A549 (cell line): ENCODE results near the gene AGAP3. TPM values are rescaled to one million over a fixed set of nuclear protein-coding genes. Genes with fewer than 3 reads are reported as not detected.
A peak's percentile ranks its signal among the peaks of the same experiment; 100 is the strongest.

Experiments
- ATAC-seq, 2 experiments: fragments of 200-7000 bp in 1 of 2; fragments of >200 bp in 1 of 2; cut with Nextera tagmentation in 1 of 2; cut with Tn5 transposase in 1 of 2; 3 replicates each; pipeline versions ENCODE4 v1.8.0 to v1.9.1; 2018 to 2020; ENCODE audit warnings: mild to moderate bottlenecking in 1 of 2, moderate library complexity in 1 of 2
- CTCF ChIA-PET: fragments of 300-600 bp; sonication (Branson Sonifier 250); formaldehyde crosslinking; extraction: SDS; loops from one replicate; lab custom pipeline; 2021; ENCODE audit warnings: antibody characterized with exemption, inconsistent platforms; lab: Yijun Ruan, JAX
- POLR2A ChIA-PET: fragments of 350-600 bp; formaldehyde crosslinking; extraction: SDS; loops from one replicate; lab custom pipeline; 2021; ENCODE audit warnings: antibody characterized with exemption, inconsistent platforms; lab: Yijun Ruan, JAX
- DNase-seq, 2 experiments: peaks; one replicate each; pipeline versions ENCODE4 v3.0.0 to v3.0.0-alpha.2; 2011 to 2016; ENCODE audit warnings: low read depth in 1 of 2, low spot score in 1 of 2
- FAIRE-seq: peaks from 2 replicates; lab custom pipeline; 2011; peaks lifted over from hg19 to GRCh38; lab: Jason Lieb, UNC
- H3K27ac ChIP-seq, 2 experiments: fragments of >200 bp; sonication (Bioruptor Twin); formaldehyde crosslinking; 3 replicates each; pipeline ENCODE4 v1.5.1; 2016 to 2017
- H3K4me1 ChIP-seq: fragments of >200 bp; sonication (Bioruptor Twin); formaldehyde crosslinking; 3 replicates; pipeline ENCODE4 v1.6.1; 2016
- H3K4me2 ChIP-seq: fragments of >200 bp; sonication (Bioruptor Twin); formaldehyde crosslinking; 3 replicates; pipeline ENCODE4 v1.6.1; 2016
- H3K4me3 ChIP-seq: fragments of >200 bp; sonication (Bioruptor Twin); formaldehyde crosslinking; 3 replicates; pipeline ENCODE4 v1.5.1; 2016
- H3K9me3 ChIP-seq: fragments of >200 bp; sonication (Bioruptor Twin); formaldehyde crosslinking; 3 replicates; pipeline ENCODE4 v1.6.1; 2016
- ATOH8 ChIP-seq: fragments of 250-450 bp; sonication (Bioruptor Pico); IDR thresholded peaks from 2 replicates; pipeline ENCODE4 v1.5.0; 2020; ENCODE audit warnings: low read depth, mild to moderate bottlenecking, moderate library complexity
- CTCF ChIP-seq: fragments of >200 bp; sonication (Bioruptor Twin); formaldehyde crosslinking; IDR thresholded peaks from 3 replicates; pipeline ENCODE4 v1.5.1; 2016
- FOXS1 ChIP-seq: fragments of 250-450 bp; sonication (Bioruptor Pico); IDR thresholded peaks from 2 replicates; pipeline ENCODE4 v1.5.0; 2020; ENCODE audit warnings: mild to moderate bottlenecking, moderate library complexity
- HDAC2 ChIP-seq: fragments of 200-600 bp; sonication (generic); IDR thresholded peaks from 2 replicates; pipeline ENCODE4 v1.6.1; 2016
- HMGXB4 ChIP-seq: fragments of 250-450 bp; sonication (Bioruptor Pico); IDR thresholded peaks from 2 replicates; pipeline ENCODE4 v1.5.0; 2021; ENCODE audit warnings: mild to moderate bottlenecking, moderate library complexity, borderline replicate concordance
- HOXB5 ChIP-seq: fragments of 250-450 bp; sonication (Bioruptor Pico); IDR thresholded peaks from 2 replicates; pipeline ENCODE4 v1.5.0; 2020; ENCODE audit warnings: mild to moderate bottlenecking, moderate library complexity
- KDM1A ChIP-seq: fragments of 200-600 bp; sonication (generic); IDR thresholded peaks from 2 replicates; pipeline ENCODE4 v1.6.1; 2016; ENCODE audit warnings: low read depth, mild to moderate bottlenecking
- NPAS2 ChIP-seq: fragments of 250-450 bp; sonication (Bioruptor Pico); IDR thresholded peaks from 2 replicates; pipeline ENCODE4 v1.8.0; 2022; ENCODE audit warnings: mild to moderate bottlenecking, moderate library complexity, borderline replicate concordance
- NR3C1 ChIP-seq: fragments of >200 bp; sonication (Bioruptor Twin); formaldehyde crosslinking; IDR thresholded peaks from 3 replicates; pipeline ENCODE4 v1.6.1; 2017
- POLR2A ChIP-seq: IDR thresholded peaks from 2 replicates; pipeline ENCODE4 v1.6.1; 2012; ENCODE audit warnings: mild to moderate bottlenecking, low read length
- RAD21 ChIP-seq, 2 experiments: fragments of >200 bp in 1 of 2; sonication (Bioruptor Twin) in 1 of 2; formaldehyde crosslinking in 1 of 2; IDR thresholded peaks in 1 of 2; conservative IDR thresholded peaks in 1 of 2; 2 replicates in 1 of 2; 3 replicates in 1 of 2; pipeline ENCODE4 v1.6.1; 2012 to 2018; ENCODE audit warnings: inconsistent platforms in 1 of 2
- RFX5 ChIP-seq: fragments of 450-650 bp; IDR thresholded peaks from 2 replicates; pipeline ENCODE4 v1.7.1; 2014; ENCODE audit warnings: antibody characterized with exemption, mild to moderate bottlenecking, moderate library complexity
- TFCP2L1 ChIP-seq: fragments of 250-450 bp; sonication (Bioruptor Pico); IDR thresholded peaks from 2 replicates; pipeline ENCODE4 v1.5.0; 2021; ENCODE audit warnings: mild to moderate bottlenecking
- TP53 ChIP-seq: fragments of 250-450 bp; sonication (Bioruptor Pico); IDR thresholded peaks from 2 replicates; pipeline ENCODE4 v1.5.0; 2021; ENCODE audit warnings: mild to moderate bottlenecking, moderate library complexity
- ZFP36 ChIP-seq: fragments of 450-650 bp; IDR thresholded peaks from 2 replicates; pipeline ENCODE4 v1.6.1; 2014; ENCODE audit warnings: borderline replicate concordance; ENCODE audit not compliant: partially characterized antibody
- ZSCAN20 ChIP-seq: fragments of 250-450 bp; sonication (Bioruptor Pico); IDR thresholded peaks from 2 replicates; pipeline ENCODE4 v1.8.0; 2022; ENCODE audit warnings: mild to moderate bottlenecking, moderate library complexity
- WGBS: methylation state at CpG from one replicate; pipeline ENCODE4 v1.1.6; 2017; ENCODE audit errors: missing lambda C conversion rate; 5-methylcytosine and 5-hydroxymethylcytosine counted together
- polyA plus RNA-seq, 4 experiments: library from polyadenylated mRNA; depleted of rRNA in 3 of 4; stranded (reverse); fragments of >200 nt; fragmentation: RNase III in 1 of 4; extraction: RNeasy Plus Mini Kit Qiagen cat#74134 plus additional on column Dnase treatment in 1 of 4; gene quantifications; 2 replicates in 3 of 4; 3 replicates in 1 of 4; pipeline ENCODE4 v1.2.3, GENCODE V29; 2011 to 2017

AGAP3 gene
- polyA plus RNA-seq, 2 of the 4 experiments (the other 2 are of a cell fraction): 33.8 to 45.9 TPM

- Histone ChIP-seq H3K4me2 (no peak overlapping the region), H3K4me3 (no peak overlapping the region), H3K27ac (no peak overlapping the region), H3K9me3 (no peaks in the 10 kb centered on the region), H3K4me1 (no peaks in the 10 kb centered on the region)
- POLR2A ChIA-PET: no interaction called here
- CTCF ChIA-PET: interaction anchor here (0.9 to 5.3 kb wide), 5 partner anchors 12 to 275 kb away, joined by 3 to 34 read pairs (median 3); no protein-coding TSS in a partner anchor
- TF ChIP-seq HMGXB4 (no peak), RFX5 (peak; percentile 83)
- 87% methylated on average over 47 of the region's 77 CpGs for WGBS
- DNase-seq (no peak), ATAC-seq (no peak), FAIRE-seq (no peak)
Observed at GRCh38 chr7:151174246-151175046, 88.2 kb downstream of the AGAP3 start.

- no peak overlapping the region for H3K27ac ChIP-seq
- TF ChIP-seq RAD21 (conservative IDR thresholded peaks at IDR 0.05 in 1 of 2, IDR thresholded peaks at IDR 0.05 in 1 of 2) (no peak), HOXB5 (CRISPR knock-in tag) (no peak)
- TF ChIP-seq, all 56 proteins: peak for 0
- ChIA-PET CTCF (interaction anchor here (0.6 to 5.3 kb wide), 9 partner anchors 8 to 581 kb away, joined by 3 to 34 read pairs (median 3); partner anchors contain the start of gene GBX1), POLR2A (no interaction called here)
- 71% methylated on average over 15 of the region's 16 CpGs for WGBS
- H3K9me3 ChIP-seq: no peaks in the 10 kb centered on the region
- no peak overlapping the region for H3K4me2 ChIP-seq
- no peak for DNase-seq
- H3K4me1 ChIP-seq: no peaks in the 10 kb centered on the region
- no peak for ATAC-seq
- FAIRE-seq: no peak
- H3K4me3 ChIP-seq: no peak overlapping the region
Observed at GRCh38 chr7:151175047-151175792, 88.9 kb downstream of the AGAP3 start.

GRCh38 chr7:151175793-151176311 is 89.6 kb downstream of the AGAP3 start:
- POLR2A ChIA-PET: no interaction called here
- TF ChIP-seq ATOH8: no peak
- no peak for TF ChIP-seq ZSCAN20
- TF ChIP-seq NR3C1: no peak
- no peak for TF ChIP-seq TP53 (CRISPR knock-in tag)
- no peak for TF ChIP-seq TFCP2L1 (CRISPR knock-in tag)
- TF ChIP-seq KDM1A: no peak
- TF ChIP-seq POLR2A: no peak
- no peak for TF ChIP-seq HDAC2
- no peak for TF ChIP-seq ZFP36
- TF ChIP-seq CTCF: no peak
- no peak for TF ChIP-seq FOXS1 (CRISPR knock-in tag)
- TF ChIP-seq NPAS2 (CRISPR knock-in tag): no peak
- TF ChIP-seq, all 56 proteins: peak for 0
- DNase-seq: no peak
- CTCF ChIA-PET: interaction anchor here (0.6 to 5.3 kb wide), 8 partner anchors 9 to 580 kb away, joined by 3 to 34 read pairs (median 4); partner anchors contain the start of gene GBX1
- no peak overlapping the region for H3K4me2 ChIP-seq
- 69% methylated on average over 16 of the region's 23 CpGs for WGBS
- no peak for FAIRE-seq
- H3K4me1 ChIP-seq: no peaks in the 10 kb centered on the region
- H3K4me3 ChIP-seq: no peak overlapping the region
- peak in 1 of 2 experiments; percentile 7; a peak in 1 of 6 replicates for ATAC-seq
- no peaks in the 10 kb centered on the region for H3K9me3 ChIP-seq
- no peak overlapping the region for H3K27ac ChIP-seq
